Measurements from ENCODE around the gene MON1B. TPM values are rescaled to one million over a fixed set of nuclear protein-coding genes. Genes with fewer than 3 reads are reported as not detected.

The MON1B gene
- total and polyA plus RNA-seq, 2 of the 13 experiments (the other 11 are each of a cell fraction or from before 2014, with no cell fraction given) = 13.4 to 15.6 TPM

DNA sequence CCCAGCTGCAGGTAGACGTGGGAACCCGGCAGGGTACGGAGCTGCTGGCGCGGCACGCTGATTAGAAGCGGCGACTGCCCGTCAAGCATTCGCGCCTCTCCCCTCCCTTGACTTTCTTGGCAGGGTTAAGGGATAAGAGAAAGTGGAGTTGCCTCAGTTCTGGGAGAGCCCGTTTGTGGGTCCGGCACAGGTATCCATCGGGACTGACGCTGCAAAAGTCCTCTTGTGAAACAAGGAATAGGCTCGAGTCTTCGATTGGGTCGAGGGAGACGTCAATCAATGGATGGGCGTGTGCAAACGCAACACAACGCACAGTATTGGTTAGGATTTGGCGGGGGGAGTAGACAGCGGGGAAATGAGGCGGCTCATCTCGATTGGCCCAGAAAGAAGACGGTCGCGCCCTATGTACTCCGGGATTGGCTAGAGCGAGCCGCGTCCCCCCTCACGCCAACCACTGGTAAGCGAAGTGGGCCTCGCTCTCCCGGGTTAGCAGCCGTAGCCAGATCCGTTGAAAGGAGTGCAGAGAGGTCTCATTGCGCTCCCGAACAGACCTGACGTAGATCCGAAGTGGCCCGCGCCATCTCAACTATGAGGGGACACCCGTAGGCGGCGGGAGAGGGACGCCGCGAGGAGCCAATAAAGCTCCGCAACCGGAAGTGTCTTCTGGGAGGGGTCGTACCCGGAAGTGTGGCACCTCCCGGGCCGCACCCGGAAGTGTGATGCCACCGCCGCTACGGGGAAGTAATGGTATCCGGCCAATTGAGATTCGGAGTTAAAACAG lies at the start of gene MON1B (continued):
- TF ChIP-seq, protein P1, sequence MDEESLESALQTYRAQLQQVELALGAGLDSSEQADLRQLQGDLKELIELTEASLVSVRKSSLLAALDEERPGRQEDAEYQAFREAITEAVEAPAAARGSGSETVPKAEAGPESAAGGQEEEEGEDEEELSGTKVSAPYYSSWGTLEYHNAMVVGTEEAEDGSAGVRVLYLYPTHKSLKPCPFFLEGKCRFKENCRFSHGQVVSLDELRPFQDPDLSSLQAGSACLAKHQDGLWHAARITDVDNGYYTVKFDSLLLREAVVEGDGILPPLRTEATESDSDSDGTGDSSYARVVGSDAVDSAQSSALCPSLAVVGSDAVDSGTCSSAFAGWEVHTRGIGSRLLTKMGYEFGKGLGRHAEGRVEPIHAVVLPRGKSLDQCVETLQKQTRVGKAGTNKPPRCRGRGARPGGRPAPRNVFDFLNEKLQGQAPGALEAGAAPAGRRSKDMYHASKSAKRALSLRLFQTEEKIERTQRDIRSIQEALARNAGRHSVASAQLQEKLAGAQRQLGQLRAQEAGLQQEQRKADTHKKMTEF (CRISPR knock-in tag; IDR thresholded peaks at IDR 0.05) = peak; percentile 64; the same call in 1 of the 2 replicates
- TF ChIP-seq SMAD1 (CRISPR knock-in tag; IDR thresholded peaks at IDR 0.05; ENCODE audit: borderline replicate concordance, low read depth) (no peak), FOSL2 (CRISPR knock-in tag; IDR thresholded peaks at IDR 0.05) (peak; percentile 39; the same call in 1 of the 2 replicates), SNAI1 (CRISPR knock-in tag; IDR thresholded peaks at IDR 0.05; ENCODE audit: borderline replicate concordance) (no peak), NFE2L2 (IDR thresholded peaks at IDR 0.05; ENCODE audit: low read length) (peak; percentile 31; the same call in 1 of the 2 replicates), MAFF (IDR thresholded peaks at IDR 0.05; ENCODE audit: low read depth, low read length) (peak; percentile 55; the same call in 1 of the 2 replicates), NFKB2 (CRISPR knock-in tag; IDR thresholded peaks at IDR 0.05; ENCODE audit: borderline replicate concordance) (peak; percentile 23; the same call in 1 of the 2 replicates), U2AF1 (optimal IDR thresholded peaks at IDR 0.05; ENCODE audit: low read depth, low read length) (peak; percentile 77), YEATS4 (CRISPR knock-in tag; IDR thresholded peaks at IDR 0.05; ENCODE audit: borderline replicate concordance) (peak; percentile 92), PHF5A (CRISPR knock-in tag; IDR thresholded peaks at IDR 0.05; ENCODE audit: low read depth, unreplicated experiment) (peak; percentile 61), NRL (CRISPR knock-in tag; IDR thresholded peaks at IDR 0.05; ENCODE audit: borderline replicate concordance) (peak; percentile 39; the same call in 1 of the 2 replicates), HOXA9 (CRISPR knock-in tag; IDR thresholded peaks at IDR 0.05; ENCODE audit: borderline replicate concordance) (no peak), TAF1 (CRISPR knock-in tag; IDR thresholded peaks at IDR 0.05) (peak; percentile 88)
- TF ChIP-seq, protein P2, sequence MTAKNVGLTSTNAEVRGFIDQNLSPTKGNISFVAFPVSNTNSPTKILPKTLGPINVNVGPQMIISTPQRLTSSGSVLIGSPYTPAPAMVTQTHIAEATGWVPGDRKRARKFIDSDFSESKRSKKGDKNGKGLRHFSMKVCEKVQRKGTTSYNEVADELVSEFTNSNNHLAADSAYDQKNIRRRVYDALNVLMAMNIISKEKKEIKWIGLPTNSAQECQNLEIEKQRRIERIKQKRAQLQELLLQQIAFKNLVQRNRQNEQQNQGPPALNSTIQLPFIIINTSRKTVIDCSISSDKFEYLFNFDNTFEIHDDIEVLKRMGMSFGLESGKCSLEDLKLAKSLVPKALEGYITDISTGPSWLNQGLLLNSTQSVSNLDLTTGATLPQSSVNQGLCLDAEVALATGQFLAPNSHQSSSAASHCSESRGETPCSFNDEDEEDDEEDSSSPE (CRISPR knock-in tag; IDR thresholded peaks at IDR 0.05) = peak; percentile 72; the same call in 1 of the 2 replicates
- TF ChIP-seq, protein P3, sequence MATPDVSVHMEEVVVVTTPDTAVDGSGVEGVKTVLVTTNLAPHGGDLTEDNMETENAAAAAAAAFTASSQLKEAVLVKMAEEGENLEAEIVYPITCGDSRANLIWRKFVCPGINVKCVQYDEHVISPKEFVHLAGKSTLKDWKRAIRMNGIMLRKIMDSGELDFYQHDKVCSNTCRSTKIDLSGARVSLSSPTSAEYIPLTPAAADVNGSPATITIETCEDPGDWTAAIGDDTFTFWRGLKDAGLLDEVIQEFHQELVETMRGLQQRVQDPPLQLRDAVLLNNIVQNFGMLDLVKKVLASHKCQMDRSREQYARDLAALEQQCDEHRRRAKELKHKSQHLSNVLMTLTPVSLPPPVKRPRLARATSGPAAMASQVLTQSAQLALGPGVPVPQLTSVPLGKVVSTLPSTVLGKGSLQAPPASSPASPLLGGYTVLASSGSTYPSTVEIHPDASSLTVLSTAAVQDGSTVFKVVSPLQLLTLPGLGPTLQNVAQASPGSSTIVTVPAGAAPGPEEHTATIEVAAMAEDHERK (CRISPR knock-in tag; IDR thresholded peaks at IDR 0.05; ENCODE audit: low read depth) = 0 out of 2 replicates have a peak, but pooled peaks have one; percentile 14
- TF ChIP-seq, protein P4, sequence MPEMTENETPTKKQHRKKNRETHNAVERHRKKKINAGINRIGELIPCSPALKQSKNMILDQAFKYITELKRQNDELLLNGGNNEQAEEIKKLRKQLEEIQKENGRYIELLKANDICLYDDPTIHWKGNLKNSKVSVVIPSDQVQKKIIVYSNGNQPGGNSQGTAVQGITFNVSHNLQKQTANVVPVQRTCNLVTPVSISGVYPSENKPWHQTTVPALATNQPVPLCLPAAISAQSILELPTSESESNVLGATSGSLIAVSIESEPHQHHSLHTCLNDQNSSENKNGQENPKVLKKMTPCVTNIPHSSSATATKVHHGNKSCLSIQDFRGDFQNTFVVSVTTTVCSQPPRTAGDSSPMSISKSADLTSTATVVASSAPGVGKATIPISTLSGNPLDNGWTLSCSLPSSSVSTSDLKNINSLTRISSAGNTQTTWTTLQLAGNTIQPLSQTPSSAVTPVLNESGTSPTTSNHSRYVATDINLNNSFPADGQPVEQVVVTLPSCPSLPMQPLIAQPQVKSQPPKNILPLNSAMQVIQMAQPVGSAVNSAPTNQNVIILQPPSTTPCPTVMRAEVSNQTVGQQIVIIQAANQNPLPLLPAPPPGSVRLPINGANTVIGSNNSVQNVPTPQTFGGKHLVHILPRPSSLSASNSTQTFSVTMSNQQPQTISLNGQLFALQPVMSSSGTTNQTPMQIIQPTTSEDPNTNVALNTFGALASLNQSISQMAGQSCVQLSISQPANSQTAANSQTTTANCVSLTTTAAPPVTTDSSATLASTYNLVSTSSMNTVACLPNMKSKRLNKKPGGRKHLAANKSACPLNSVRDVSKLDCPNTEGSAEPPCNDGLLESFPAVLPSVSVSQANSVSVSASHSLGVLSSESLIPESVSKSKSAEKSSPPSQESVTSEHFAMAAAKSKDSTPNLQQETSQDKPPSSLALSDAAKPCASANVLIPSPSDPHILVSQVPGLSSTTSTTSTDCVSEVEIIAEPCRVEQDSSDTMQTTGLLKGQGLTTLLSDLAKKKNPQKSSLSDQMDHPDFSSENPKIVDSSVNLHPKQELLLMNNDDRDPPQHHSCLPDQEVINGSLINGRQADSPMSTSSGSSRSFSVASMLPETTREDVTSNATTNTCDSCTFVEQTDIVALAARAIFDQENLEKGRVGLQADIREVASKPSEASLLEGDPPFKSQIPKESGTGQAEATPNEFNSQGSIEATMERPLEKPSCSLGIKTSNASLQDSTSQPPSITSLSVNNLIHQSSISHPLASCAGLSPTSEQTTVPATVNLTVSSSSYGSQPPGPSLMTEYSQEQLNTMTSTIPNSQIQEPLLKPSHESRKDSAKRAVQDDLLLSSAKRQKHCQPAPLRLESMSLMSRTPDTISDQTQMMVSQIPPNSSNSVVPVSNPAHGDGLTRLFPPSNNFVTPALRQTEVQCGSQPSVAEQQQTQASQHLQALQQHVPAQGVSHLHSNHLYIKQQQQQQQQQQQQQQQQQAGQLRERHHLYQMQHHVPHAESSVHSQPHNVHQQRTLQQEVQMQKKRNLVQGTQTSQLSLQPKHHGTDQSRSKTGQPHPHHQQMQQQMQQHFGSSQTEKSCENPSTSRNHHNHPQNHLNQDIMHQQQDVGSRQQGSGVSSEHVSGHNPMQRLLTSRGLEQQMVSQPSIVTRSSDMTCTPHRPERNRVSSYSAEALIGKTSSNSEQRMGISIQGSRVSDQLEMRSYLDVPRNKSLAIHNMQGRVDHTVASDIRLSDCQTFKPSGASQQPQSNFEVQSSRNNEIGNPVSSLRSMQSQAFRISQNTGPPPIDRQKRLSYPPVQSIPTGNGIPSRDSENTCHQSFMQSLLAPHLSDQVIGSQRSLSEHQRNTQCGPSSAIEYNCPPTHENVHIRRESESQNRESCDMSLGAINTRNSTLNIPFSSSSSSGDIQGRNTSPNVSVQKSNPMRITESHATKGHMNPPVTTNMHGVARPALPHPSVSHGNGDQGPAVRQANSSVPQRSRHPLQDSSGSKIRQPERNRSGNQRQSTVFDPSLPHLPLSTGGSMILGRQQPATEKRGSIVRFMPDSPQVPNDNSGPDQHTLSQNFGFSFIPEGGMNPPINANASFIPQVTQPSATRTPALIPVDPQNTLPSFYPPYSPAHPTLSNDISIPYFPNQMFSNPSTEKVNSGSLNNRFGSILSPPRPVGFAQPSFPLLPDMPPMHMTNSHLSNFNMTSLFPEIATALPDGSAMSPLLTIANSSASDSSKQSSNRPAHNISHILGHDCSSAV (CRISPR knock-in tag; IDR thresholded peaks at IDR 0.05; ENCODE audit: borderline replicate concordance) = no peak
